ENCODE results near the gene DPEP1.
"Not testable (repeated sequence)": the region's sequence is repeated elsewhere in the genome, so short reads cannot be mapped to it uniquely, and the experiment has no call there.

DPEP1 gene

GRCh38 chr16:89613231-89613953, at the start of gene DPEP1:
DPEP1 (plus strand) TSS chr16:89613642; CDS start chr16:89630411, 16,769 bp downstream.
- DNase-seq = no peak

GRCh38 chr16:89564476-89565255, 48.8 kb upstream of the DPEP1 start:
- no peak for DNase-seq

- no peak for DNase-seq
These were observed 48.3 kb upstream of the DPEP1 start for GRCh38 chr16:89565256-89565505.

- peak in 1 of 2 donors; percentile 53 for DNase-seq
These were observed 47.7 kb upstream of the DPEP1 start for GRCh38 chr16:89565506-89566372.

GRCh38 chr16:89567656-89568594, 45.5 kb upstream of the DPEP1 start:
- no peak for DNase-seq

GRCh38 chr16:89569506-89570341, 43.7 kb upstream of the DPEP1 start:
- no peak for DNase-seq

- no peak for DNase-seq
These were observed 43.0 kb upstream of the DPEP1 start for GRCh38 chr16:89570342-89570923.

- DNase-seq = not testable (repeated sequence)
These were observed 42.4 kb upstream of the DPEP1 start for GRCh38 chr16:89570983-89571598.

- no peak for DNase-seq
These were observed 41.8 kb upstream of the DPEP1 start for GRCh38 chr16:89571636-89572035.

GRCh38 chr16:89572073-89572484, 41.4 kb upstream of the DPEP1 start:
- no peak for DNase-seq

- no peak for DNase-seq
These were observed 40.8 kb upstream of the DPEP1 start for GRCh38 chr16:89572485-89573205.

- DNase-seq = no peak
These were observed 39.4 kb upstream of the DPEP1 start for GRCh38 chr16:89573826-89574680.

- peak; percentile 37 to 57 for DNase-seq
These were observed 38.7 kb upstream of the DPEP1 start for GRCh38 chr16:89574681-89575246.

GRCh38 chr16:89575247-89576152, 37.9 kb upstream of the DPEP1 start, which contains the start of gene CPNE7:
CPNE7 (plus strand) TSS chr16:89575758; CDS start chr16:89575898, 140 bp downstream.
- no peak for DNase-seq

- DNase-seq = no peak
These were observed 37.0 kb upstream of the DPEP1 start for GRCh38 chr16:89576153-89577054.

All from CD4-positive, alpha-beta T cell treated with Interferon alpha-2 for 1 hour (primary cell).